NCI-H510A (cell line): ENCODE results near the gene CES4A.
A peak's percentile ranks its signal among the peaks of the same experiment; 100 is the strongest.
"Not testable (repeated sequence)": the region's sequence is repeated elsewhere in the genome, so short reads cannot be mapped to it uniquely, and the experiment has no call there.

Source experiments
- DNase-seq: peaks from one replicate; lab custom pipeline; 2025; lab: John Stamatoyannopoulos, UW

Gene CES4A

GRCh38 chr16:66991545-66992077 is 3.2 kb downstream of the CES4A start:
- no peak for DNase-seq

DNA sequence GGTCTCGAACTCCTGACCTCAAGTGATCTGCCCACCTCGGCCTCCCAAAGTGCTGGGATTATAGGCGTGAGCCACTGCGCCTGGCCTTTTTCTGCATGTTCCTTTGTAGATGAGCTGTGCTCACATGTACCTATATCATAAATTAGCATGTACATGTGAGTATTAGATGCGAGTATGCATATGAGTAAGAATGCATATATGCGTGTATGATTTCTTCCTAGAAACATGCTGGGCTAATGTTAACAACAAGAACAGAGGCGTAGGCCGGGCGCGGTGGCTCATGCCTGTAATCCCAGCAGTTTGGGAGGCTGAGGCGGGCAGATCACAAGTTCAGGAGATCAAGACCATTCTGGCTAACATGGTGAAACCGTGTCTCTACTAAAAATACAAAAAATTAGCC is 5.2 kb downstream of the CES4A start:
- DNase-seq, result not testable (repeated sequence)

- DNase-seq, result no peak
Measured at GRCh38 chr16:66996324-66996982, 8.1 kb downstream of the CES4A start.

DNA sequence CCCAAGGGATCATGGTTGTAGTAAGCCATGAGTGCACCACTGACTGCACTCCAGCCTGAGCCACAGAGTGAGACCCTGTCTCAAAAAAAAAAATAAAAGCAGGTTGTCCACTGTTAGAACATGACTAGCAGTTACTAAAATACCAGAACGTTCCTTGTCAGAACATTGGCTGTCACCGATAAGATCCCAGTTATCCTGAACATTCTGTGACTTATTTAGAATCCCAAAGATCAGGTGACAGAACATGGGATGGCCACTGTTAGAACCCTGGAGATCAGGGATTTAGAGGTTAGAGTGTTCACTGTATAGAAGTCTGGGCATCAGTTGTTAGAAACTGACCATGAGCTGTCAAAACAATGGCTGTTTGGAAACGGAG is 8.6 kb downstream of the CES4A start:
- DNase-seq, result no peak

DNA sequence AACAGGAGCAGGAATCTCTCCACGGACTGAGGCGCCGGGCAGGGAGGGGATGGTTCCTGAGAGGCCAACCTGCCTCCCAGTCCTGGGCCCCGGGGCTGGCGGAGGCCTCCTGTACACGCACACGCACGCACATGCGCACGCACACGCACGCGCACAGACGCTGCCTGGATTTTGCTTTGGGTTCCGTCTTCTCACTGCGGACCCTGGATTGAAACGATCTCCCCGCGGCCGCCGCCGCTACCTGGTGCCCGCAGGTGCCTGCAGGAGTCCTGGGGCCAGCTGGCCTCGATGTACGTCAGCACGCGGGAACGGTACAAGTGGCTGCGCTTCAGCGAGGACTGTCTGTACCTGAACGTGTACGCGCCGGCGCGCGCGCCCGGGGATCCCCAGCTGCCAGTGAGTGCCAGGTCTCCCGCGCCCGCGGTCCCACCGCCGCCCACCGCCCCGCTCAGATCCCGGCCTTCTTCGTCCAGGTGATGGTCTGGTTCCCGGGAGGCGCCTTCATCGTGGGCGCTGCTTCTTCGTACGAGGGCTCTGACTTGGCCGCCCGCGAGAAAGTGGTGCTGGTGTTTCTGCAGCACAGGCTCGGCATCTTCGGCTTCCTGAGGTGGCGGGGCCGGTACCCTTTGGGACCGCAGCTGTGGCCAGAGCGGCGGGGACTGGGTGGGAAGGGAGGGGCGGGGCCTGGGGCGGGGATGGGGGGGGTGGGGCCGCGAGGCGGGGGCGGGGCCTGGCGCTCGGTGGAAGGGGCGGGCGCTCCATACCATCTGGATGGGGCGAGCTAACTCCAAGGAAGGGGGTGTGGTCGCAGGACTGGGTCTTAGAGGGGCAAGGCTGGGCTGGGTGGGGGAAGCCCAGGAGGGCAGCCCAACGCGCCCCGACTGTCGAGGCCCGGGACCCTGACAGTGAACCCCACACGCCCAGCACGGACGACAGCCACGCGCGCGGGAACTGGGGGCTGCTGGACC is 12.3 kb downstream of the CES4A start:
- DNase-seq, result peak; percentile 58

GRCh38 chr16:67001726-67002125 is 13.3 kb downstream of the CES4A start:
- DNase-seq, result no peak

- no peak for DNase-seq
Measured at GRCh38 chr16:67006930-67007658, 18.7 kb downstream of the CES4A start.

DNA sequence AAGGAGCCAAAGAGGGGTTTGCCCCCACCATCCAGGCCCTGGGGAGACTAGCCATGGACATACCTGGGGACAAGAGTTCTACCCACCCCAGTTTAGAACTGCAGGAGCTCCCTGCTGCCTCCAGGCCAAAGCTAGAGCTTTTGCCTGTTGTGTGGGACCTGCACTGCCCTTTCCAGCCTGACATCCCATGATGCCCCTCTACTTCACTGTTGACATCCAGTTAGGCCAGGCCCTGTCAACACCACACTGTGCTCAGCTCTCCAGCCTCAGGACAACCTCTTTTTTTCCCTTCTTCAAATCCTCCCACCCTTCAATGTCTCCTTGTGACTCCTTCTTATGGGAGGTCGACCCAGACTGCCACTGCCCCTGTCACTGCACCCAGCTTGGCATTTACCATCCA is 20.8 kb downstream of the CES4A start:
- no peak for DNase-seq

DNA sequence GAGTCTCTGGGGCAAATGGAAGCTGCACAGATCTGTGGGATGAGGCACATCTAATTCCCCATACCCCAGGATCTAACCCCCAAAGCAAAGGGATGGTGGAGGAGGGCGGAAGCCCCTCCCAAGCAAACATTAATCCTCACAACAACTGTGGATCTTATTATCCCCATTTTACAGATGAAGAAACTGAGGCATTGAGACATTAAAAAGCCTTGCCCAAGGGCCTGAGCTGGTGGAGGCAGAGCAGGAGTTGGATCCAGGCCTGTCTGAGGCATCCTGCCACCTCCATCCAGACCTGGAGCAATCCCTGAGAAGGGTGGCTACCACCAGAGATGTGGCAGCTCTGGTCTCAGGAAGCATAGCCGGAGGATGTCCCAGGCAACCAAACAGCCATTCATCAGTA is 22.9 kb downstream of the CES4A start:
- no peak for DNase-seq

DNA sequence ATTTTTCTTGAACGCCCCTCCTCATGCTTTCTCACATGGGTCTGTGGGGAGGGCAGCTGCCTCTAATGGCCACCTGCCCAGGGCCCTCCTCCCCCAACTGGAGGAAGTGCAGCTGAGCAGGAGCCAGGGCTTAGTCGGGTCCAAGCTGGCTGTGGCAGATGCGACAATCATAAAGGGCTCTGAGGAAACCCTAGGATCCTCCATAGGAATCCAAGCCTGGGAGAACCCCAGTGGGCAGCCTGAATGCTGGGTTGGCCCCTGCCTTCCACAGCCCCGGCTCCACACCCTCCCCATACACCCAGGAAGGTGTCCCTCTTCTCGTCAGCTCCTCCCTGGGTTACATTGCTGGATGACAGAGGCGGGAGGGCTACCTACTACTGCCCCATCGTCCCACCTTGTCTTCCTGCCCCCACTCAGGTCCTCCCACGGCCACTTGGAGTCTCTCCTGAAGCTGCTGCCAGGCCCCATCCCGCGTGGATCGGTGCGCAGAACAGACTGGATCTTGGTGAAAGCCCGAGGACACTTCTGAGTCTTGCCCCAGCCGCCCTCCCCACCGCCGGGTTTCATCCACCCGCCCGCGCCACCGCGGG is 24.9 kb downstream of the CES4A start:
- DNase-seq, result no peak

GRCh38 chr16:67013823-67014633 is 25.6 kb downstream of the CES4A start:
- DNase-seq, result no peak

GRCh38 chr16:67014634-67015312 is 26.4 kb downstream of the CES4A start:
- DNase-seq, result no peak

GRCh38 chr16:67015313-67015731 is 26.9 kb downstream of the CES4A start:
- no peak for DNase-seq

DNA sequence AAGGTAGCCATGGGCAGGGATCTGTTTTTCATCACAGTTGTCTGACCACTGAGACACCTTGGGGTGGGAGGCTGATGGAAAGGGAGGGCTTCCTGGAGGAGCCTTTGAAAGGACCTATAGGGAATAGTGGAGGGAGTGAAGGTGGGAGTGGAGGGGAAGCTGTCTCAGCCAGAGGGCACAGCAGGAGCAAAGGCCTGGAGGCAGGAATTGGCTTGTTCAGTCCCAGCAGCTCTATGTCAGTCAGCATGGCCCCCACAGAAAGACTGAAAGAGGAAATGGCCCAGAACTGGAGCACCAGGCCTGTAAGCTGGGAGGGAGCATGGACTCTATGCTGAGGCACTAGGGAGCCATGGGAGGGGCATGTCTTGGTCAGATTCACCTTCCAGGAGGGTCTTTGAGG is 27.8 kb downstream of the CES4A start:
- DNase-seq, result no peak

- no peak for DNase-seq
Measured at GRCh38 chr16:67016681-67017420, 28.5 kb downstream of the CES4A start.

DNA sequence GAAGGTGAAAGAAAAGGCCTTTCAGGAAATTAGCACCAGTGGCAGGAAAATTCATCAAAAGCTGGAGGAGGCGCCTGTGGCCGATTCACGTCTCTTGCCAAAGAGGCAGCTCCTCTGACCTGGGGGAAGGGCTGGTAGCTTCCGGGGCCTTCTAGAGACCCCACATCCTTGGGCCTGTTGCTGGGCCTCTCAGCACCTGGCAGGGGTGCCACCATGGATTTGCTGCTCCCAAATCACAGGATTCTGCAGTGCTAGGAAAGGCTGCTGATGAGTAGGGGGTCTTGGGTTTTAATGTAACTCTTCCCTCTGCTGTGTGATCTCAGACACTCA is 29.0 kb downstream of the CES4A start:
- no peak for DNase-seq

GRCh38 chr16:67017810-67018488 is 29.6 kb downstream of the CES4A start:
- peak; percentile 84 for DNase-seq

DNA sequence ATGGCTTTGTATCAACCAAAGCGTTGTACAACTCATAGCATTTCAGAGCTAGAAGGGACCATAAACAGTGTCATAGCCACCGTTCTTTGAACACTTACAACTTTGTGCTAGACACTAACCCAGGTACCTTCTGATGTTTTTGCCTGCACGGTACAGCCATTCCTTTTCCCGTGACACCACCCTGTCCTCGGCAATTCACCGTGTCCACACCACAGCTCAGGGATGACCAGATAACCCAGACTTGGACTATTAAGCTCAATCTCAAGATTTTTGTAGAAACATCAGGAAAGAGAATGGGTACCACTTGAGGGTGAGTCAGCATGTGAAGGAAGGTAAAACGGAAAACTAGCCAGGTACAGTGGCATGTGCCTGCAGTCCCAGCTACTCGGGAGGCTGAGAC is 30.8 kb downstream of the CES4A start:
- no peak for DNase-seq

DNA sequence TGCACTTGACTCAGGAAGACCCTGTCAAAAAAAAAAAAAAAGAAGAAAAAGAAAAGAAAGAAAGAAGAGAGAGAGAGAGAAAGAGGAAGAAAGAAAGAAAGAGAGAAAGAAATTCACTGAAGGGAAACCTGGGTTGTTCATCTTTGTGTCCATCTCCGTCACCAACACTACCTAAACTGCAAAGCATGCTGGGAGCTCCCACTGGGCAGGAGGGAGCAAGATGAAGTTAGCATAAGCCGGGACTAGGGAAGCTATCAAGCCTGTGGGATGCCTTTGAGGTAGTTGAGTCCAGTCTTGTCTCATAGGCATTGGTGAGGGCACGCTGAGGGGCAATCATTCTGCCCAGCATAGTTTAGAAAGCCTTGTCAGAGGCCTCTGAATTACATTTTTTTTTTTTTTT is 32.9 kb downstream of the CES4A start:
- DNase-seq, result no peak
